PFSK-1 (cell line): Measurements from ENCODE around the gene TBC1D9B.

ENCODE experiments used
- FOXP2 ChIP-seq: optimal IDR thresholded peaks from 2 replicates; pipeline ENCODE3; 2011; ENCODE audit warnings: borderline replicate concordance, control low read depth, inconsistent platforms; ENCODE audit not compliant: insufficient read depth; ENCODE audit errors: extremely low read length, extremely low read depth
- POLR2AphosphoS5 ChIP-seq: IDR thresholded peaks from 2 replicates; pipeline ENCODE4 v1.6.1; 2012; ENCODE audit warnings: low read depth, mild to moderate bottlenecking, control low read depth, low read length, moderate library complexity
- SIN3A ChIP-seq: IDR thresholded peaks from 2 replicates; pipeline ENCODE4 v1.6.1; 2012; ENCODE audit warnings: mild to moderate bottlenecking, low read length, moderate library complexity, borderline replicate concordance; ENCODE audit not compliant: insufficient read depth
- TAF1 ChIP-seq: IDR thresholded peaks from 2 replicates; pipeline ENCODE4 v1.6.1; 2012; ENCODE audit warnings: low read length, control low read depth, borderline replicate concordance; ENCODE audit not compliant: insufficient read depth
- TF ChIP-seq, protein P1 (sequence below), 2 experiments: IDR thresholded peaks; 2 replicates each; pipeline versions ENCODE4 v1.6.1 to v1.8.0; 2011 to 2012; ENCODE audit warnings: low read depth in 2 of 2, low read length in 2 of 2, control low read depth in 1 of 2, inconsistent platforms in 1 of 2, mild to moderate bottlenecking in 1 of 2, moderate library complexity in 1 of 2; ENCODE audit not compliant: insufficient read depth in 1 of 2

TBC1D9B gene

DNA sequence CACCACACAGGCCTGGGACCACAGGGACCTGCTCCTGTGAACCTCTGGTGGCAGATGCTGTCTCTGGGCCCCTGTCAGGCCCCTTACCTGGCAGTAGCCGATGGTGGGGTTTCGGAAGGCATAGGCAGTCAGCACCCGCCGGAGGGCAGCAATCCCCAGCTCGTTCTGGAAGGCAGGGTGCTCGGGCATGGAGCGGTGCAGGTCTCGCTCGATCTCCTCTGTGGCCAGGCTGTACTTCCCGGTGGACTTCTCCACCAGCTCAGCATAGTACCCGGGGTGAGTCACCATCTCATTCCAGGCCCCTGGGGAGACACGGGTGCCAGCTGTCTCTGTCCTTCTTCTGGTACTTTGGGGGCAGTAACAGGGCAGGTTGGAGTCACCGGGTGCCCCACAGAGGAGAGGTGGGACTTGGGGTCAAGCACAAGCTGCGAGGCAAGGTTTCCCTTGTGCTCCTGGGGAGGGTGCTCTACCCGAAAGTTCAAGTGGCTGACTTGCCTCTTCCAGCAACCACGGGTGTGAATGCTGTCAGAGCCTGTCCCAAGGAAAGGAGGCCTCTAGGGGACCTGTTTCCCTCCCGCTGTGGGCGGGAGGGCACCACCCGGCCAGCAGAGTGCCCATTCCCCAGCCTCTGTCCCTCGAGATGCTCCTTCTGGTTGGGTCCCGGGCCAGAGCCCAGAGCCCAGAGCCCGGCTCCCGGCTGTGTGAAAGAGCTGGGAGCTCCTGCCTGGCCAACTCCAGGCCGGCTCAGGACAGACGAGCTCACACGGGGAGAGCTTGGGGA lies 29.3 kb downstream of the TBC1D9B start:
- TF ChIP-seq, protein P1, sequence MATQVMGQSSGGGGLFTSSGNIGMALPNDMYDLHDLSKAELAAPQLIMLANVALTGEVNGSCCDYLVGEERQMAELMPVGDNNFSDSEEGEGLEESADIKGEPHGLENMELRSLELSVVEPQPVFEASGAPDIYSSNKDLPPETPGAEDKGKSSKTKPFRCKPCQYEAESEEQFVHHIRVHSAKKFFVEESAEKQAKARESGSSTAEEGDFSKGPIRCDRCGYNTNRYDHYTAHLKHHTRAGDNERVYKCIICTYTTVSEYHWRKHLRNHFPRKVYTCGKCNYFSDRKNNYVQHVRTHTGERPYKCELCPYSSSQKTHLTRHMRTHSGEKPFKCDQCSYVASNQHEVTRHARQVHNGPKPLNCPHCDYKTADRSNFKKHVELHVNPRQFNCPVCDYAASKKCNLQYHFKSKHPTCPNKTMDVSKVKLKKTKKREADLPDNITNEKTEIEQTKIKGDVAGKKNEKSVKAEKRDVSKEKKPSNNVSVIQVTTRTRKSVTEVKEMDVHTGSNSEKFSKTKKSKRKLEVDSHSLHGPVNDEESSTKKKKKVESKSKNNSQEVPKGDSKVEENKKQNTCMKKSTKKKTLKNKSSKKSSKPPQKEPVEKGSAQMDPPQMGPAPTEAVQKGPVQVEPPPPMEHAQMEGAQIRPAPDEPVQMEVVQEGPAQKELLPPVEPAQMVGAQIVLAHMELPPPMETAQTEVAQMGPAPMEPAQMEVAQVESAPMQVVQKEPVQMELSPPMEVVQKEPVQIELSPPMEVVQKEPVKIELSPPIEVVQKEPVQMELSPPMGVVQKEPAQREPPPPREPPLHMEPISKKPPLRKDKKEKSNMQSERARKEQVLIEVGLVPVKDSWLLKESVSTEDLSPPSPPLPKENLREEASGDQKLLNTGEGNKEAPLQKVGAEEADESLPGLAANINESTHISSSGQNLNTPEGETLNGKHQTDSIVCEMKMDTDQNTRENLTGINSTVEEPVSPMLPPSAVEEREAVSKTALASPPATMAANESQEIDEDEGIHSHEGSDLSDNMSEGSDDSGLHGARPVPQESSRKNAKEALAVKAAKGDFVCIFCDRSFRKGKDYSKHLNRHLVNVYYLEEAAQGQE (IDR thresholded peaks at IDR 0.05; ENCODE audit: insufficient read depth in 1 of 2, low read depth in 2 of 2, low read length in 2 of 2) = no peak
- TF ChIP-seq SIN3A = no peak
- TF ChIP-seq FOXP2 = no peak
- no peak for TF ChIP-seq POLR2AphosphoS5
- TF ChIP-seq TAF1 = no peak

DNA sequence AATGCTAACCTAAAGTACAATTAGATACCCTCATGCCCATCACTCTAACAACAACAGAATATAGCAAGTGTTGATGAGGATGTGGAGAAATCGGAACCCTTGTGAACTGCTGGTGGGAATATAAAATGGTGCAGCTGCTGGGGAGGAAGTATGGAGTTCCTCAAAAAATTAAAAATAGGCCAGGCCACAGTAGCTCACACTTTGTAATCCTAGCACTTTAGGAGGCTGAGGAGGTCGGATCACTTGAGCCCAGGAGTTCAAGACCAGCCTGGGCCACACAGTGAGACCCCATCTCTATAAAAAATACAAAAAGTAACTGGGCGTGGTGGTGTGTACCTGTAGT lies 31.1 kb downstream of the TBC1D9B start:
- TF ChIP-seq POLR2AphosphoS5 = no peak
- TF ChIP-seq FOXP2 = no peak
- no peak for TF ChIP-seq TAF1
- no peak for TF ChIP-seq SIN3A
- TF ChIP-seq, protein P1 (IDR thresholded peaks at IDR 0.05; ENCODE audit: insufficient read depth in 1 of 2, low read depth in 2 of 2, low read length in 2 of 2) = no peak

DNA sequence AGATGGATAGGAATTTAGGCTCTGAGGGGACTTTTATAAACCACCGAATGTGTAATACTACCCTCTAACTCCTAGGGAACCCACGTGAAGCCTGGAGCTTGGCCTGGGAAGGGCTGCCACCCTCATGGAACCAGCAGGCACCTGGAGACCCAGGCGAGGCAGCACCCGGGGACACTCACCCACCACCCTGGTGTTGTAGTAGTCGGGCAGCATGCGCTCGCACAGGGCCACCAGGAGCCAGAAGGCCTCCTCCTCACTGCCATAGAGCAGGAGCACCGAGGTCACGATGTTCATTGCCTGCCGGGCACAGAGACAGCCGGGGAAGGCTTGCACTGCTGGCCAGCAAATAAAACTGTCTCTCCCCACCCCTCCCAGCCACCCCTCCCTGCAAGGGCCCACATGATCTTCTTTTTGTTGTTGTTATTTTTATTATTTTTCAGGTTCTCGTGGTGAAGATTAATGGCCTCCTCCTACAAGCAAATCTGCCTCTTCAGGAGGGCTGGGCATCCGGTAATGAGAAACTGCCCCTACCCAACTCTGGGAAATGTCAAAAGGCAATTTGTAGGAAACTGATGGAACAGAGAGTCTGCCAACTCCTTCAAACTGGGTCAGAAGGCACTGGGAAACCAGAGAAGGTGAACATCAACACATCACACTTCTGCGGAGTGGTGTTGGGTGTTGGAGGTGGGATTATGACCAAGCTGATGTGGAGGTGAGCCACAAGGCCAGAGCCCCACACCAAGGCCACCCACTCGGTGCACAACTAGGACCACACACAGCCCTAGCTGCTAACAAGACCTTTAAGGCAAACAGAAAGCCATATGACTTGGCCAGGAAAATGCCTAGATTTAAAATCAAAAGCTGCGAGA lies 31.7 kb downstream of the TBC1D9B start:
- TF ChIP-seq FOXP2 (no peak), TAF1 (no peak), POLR2AphosphoS5 (no peak), SIN3A (no peak)
- TF ChIP-seq, protein P1 (IDR thresholded peaks at IDR 0.05; ENCODE audit: insufficient read depth in 1 of 2, low read depth in 2 of 2, low read length in 2 of 2) = no peak

DNA sequence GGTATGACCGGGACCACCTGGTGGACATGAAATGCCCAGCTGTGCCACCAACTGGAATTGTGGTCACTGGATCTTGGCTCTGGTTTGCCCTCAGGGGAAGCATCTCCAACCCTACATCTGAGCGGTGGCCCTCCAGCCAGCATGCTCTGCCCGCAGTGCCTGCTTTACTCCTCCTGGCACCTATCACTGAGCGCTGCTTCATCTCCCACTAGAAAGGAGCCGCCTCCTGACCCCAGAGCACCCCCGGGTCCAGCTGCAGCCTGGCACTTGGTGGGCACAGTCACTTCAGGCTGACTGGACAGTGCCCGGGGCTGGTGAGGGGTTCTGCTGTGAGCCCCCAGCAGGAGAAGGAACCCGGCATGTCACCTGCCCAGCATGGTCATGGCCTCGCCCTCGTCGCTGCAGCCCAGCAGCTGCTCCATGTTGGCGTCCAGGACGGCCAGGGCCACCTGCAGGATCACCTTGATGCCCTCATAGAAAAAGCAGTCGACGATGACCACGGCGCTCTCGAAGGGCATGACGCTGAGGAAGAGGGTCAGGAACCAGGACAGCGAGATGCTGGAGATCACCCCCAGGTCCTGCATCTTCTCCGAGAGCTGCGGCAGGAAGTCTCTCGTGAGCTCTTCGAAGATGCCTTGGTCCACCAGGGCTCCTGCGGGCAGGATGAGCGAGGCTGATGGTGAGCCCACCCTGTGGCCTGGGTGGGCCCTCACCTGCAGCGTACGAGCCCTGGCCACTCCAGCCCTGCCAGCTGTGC lies 33.0 kb downstream of the TBC1D9B start:
- TF ChIP-seq SIN3A (no peak), FOXP2 (no peak), TAF1 (no peak), POLR2AphosphoS5 (no peak)
- TF ChIP-seq, protein P1 (IDR thresholded peaks at IDR 0.05; ENCODE audit: insufficient read depth in 1 of 2, low read depth in 2 of 2, low read length in 2 of 2) = no peak
